GM21423 (cell line): ENCODE measurements around the gene TSPAN3.

Source experiments
- ATAC-seq: cut with Tn5 transposase; IDR thresholded peaks from one replicate; pipeline ENCODE4 v1.9.1; 2021; ENCODE audit warnings: mild to moderate bottlenecking, moderate library complexity; ENCODE audit not compliant: unreplicated experiment

TSPAN3 gene

GRCh38 chr15:77025083-77025901, 45.6 kb downstream of the TSPAN3 start:
- no peak for ATAC-seq

- ATAC-seq: no peak
These were observed 46.4 kb downstream of the TSPAN3 start for GRCh38 chr15:77024273-77025082.

- no peak for ATAC-seq
These were observed 47.2 kb downstream of the TSPAN3 start for GRCh38 chr15:77023576-77024272.

- ATAC-seq: no peak
These were observed 48.0 kb downstream of the TSPAN3 start for GRCh38 chr15:77022646-77023575.

- no peak for ATAC-seq
These were observed 49.0 kb downstream of the TSPAN3 start for GRCh38 chr15:77021803-77022381.

- ATAC-seq: no peak
These were observed 49.8 kb downstream of the TSPAN3 start for GRCh38 chr15:77021088-77021481.

GRCh38 chr15:77020348-77021087, 50.4 kb downstream of the TSPAN3 start:
- no peak for ATAC-seq

- ATAC-seq: no peak
These were observed 51.2 kb downstream of the TSPAN3 start for GRCh38 chr15:77019521-77020331.

- ATAC-seq: no peak
These were observed 52.0 kb downstream of the TSPAN3 start for GRCh38 chr15:77018796-77019505.

GRCh38 chr15:77017761-77018720, 52.9 kb downstream of the TSPAN3 start:
- ATAC-seq: no peak

GRCh38 chr15:77017091-77017660, 53.7 kb downstream of the TSPAN3 start:
- no peak for ATAC-seq

GRCh38 chr15:77016321-77016695, 54.6 kb downstream of the TSPAN3 start:
- ATAC-seq: no peak

GRCh38 chr15:77015646-77016320, 55.1 kb downstream of the TSPAN3 start:
- ATAC-seq: no peak

- peak; percentile 48 for ATAC-seq
These were observed 56.5 kb downstream of the TSPAN3 start for GRCh38 chr15:77014132-77015081.

GRCh38 chr15:77013776-77014131, 57.2 kb downstream of the TSPAN3 start:
- peak; percentile 60 for ATAC-seq
